K562 (cell line): Measurements from ENCODE around the gene MT1X.

Experiments used
- RCOR1 ChIP-seq, 2 experiments: IDR thresholded peaks; 2 replicates each; pipeline ENCODE4 v1.6.1; 2012; ENCODE audit warnings: low read depth in 2 of 2, low read length in 2 of 2, borderline replicate concordance in 1 of 2, improper control_type of control experiment in 1 of 2
- TF ChIP-seq, protein P1 (sequence below): sonication (generic); formaldehyde crosslinking; IDR thresholded peaks from 2 replicates; pipeline ENCODE4 v1.5.0; 2020; ENCODE audit warnings: missing genetic modification reagents
- TF ChIP-seq, protein P2 (sequence below): fragments of 450-650 bp; IDR thresholded peaks from 2 replicates; pipeline ENCODE4 v1.6.1; 2016; ENCODE audit warnings: borderline replicate concordance
- TF ChIP-seq, protein P3 (sequence below): fragments of 250-450 bp; sonication (Bioruptor Pico); IDR thresholded peaks from 2 replicates; pipeline ENCODE4 v1.8.0; 2021; ENCODE audit warnings: moderate library complexity, mild to moderate bottlenecking, inconsistent platforms

DNA sequence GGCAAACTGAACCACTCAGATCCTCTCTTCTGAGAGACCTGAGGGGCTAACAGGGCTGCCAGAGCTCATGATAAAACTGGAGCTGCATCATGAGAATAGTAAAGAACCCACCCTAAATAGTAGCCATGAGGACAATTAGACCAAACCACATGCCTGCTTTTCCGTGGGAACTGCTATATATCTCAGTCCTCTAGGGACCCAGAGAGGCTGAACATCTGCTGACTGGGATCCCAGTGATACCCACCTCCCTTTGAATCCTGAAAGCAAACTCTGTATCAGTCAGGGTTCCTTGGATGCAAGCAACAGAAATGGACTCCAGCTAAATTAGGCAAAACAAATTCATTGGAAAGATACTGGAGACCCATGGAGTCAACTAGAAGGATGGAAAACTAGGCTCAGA lies 6.5 kb downstream of the MT1X start:
- TF ChIP-seq, protein P1, sequence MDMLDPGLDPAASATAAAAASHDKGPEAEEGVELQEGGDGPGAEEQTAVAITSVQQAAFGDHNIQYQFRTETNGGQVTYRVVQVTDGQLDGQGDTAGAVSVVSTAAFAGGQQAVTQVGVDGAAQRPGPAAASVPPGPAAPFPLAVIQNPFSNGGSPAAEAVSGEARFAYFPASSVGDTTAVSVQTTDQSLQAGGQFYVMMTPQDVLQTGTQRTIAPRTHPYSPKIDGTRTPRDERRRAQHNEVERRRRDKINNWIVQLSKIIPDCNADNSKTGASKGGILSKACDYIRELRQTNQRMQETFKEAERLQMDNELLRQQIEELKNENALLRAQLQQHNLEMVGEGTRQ (CRISPR knock-in tag), result no peak
- no peak for TF ChIP-seq RCOR1 (IDR thresholded peaks at IDR 0.05; ENCODE audit: borderline replicate concordance in 1 of 2, low read depth in 2 of 2, low read length in 2 of 2)
- TF ChIP-seq, protein P2, sequence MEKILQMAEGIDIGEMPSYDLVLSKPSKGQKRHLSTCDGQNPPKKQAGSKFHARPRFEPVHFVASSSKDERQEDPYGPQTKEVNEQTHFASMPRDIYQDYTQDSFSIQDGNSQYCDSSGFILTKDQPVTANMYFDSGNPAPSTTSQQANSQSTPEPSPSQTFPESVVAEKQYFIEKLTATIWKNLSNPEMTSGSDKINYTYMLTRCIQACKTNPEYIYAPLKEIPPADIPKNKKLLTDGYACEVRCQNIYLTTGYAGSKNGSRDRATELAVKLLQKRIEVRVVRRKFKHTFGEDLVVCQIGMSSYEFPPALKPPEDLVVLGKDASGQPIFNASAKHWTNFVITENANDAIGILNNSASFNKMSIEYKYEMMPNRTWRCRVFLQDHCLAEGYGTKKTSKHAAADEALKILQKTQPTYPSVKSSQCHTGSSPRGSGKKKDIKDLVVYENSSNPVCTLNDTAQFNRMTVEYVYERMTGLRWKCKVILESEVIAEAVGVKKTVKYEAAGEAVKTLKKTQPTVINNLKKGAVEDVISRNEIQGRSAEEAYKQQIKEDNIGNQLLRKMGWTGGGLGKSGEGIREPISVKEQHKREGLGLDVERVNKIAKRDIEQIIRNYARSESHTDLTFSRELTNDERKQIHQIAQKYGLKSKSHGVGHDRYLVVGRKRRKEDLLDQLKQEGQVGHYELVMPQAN, result no peak
- TF ChIP-seq, protein P3, sequence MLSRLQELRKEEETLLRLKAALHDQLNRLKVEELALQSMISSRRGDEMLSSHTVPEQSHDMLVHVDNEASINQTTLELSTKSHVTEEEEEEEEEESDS (CRISPR knock-in tag), result no peak
